Astrocyte (in vitro differentiated cells and primary cell): ENCODE measurements around the gene PADI4.

Experiments
- EZH2 ChIP-seq: IDR thresholded peaks from 2 replicates; pipeline ENCODE4 v1.6.1; 2012; ENCODE audit warnings: mild to moderate bottlenecking, low read length, inconsistent platforms; ENCODE audit not compliant: insufficient read depth
- TF ChIP-seq, protein P1 (sequence below): IDR thresholded peaks from 2 replicates; pipeline ENCODE4 v1.5.1; 2011; ENCODE audit warnings: low read depth, mild to moderate bottlenecking, inconsistent platforms, low read length, moderate library complexity; ENCODE audit not compliant: insufficient read depth

DNA sequence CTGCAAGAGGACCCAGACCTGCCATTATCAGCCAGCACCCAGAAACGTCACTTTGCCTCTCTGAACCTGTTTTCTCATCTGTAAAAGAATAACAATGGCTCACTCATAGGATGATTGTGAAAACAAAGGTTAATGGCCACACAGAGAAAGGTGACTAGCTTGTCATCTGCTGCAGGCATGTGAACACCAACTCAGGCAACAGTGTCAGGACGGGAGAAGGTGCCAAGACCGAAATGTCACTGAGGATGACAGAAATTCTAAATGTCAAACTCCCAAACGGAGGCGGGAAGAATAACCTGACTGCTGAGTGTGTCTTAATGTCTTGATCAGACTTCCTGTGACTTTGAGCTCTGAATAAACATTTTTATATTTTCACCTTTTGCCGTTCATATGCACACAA is 10.3 kb downstream of the PADI4 start:
- TF ChIP-seq, protein P1, sequence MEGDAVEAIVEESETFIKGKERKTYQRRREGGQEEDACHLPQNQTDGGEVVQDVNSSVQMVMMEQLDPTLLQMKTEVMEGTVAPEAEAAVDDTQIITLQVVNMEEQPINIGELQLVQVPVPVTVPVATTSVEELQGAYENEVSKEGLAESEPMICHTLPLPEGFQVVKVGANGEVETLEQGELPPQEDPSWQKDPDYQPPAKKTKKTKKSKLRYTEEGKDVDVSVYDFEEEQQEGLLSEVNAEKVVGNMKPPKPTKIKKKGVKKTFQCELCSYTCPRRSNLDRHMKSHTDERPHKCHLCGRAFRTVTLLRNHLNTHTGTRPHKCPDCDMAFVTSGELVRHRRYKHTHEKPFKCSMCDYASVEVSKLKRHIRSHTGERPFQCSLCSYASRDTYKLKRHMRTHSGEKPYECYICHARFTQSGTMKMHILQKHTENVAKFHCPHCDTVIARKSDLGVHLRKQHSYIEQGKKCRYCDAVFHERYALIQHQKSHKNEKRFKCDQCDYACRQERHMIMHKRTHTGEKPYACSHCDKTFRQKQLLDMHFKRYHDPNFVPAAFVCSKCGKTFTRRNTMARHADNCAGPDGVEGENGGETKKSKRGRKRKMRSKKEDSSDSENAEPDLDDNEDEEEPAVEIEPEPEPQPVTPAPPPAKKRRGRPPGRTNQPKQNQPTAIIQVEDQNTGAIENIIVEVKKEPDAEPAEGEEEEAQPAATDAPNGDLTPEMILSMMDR: no peak
- TF ChIP-seq EZH2: no peak
